ENCODE measurements around the gene LRFN2.

LRFN2 gene

DNA sequence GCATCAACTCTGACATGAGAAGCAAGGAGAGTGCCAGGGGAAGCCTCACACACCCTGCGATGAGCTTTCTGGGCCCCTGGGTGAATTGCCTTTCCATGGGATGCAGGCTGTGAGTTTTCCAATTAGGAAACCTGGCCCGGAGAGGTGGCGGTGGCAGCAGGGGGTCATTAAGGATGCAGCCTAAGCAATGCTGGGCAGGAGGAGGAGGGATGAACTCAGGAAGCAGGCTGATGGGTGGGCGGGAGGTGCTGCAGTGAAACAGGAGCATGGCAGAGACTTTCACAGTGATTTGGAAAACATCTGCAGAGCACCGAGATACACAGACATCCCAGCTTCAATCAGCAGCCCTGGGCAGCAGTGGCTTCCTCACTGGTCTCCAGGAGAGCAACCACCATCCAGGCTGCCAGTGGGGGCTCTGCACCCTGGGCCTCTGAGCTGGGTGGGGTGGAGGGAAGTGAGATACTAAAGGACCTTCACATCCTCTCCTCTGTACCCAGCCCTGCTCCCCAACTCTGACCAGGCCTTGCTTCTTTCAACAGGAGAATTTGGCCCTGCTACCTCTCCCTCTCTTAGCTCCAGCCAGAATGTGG lies 44.9 kb downstream of the LRFN2 start:
- Histone ChIP-seq H3K4me2 (ENCODE audit: low read length) (no peak overlapping the region), H3K27me3 (ENCODE audit: control insufficient read depth, insufficient read depth, low read length) (no peaks in the 10 kb centered on the region), H3K27ac (no peak overlapping the region), H2AFZ (no peak overlapping the region), H3K9ac (no peak overlapping the region), H3K36me3 (ENCODE audit: control insufficient read depth, insufficient read depth, low read length) (no peaks in the 10 kb centered on the region), H3K4me3 (ENCODE audit: low read depth, low read length) (no peak overlapping the region), H3K79me2 (no peaks in the 10 kb centered on the region), H3K9me3 (ENCODE audit: control insufficient read depth, low read length) (no peaks in the 10 kb centered on the region), H3K4me1 (no peaks in the 10 kb centered on the region)
- TF ChIP-seq, protein P1, sequence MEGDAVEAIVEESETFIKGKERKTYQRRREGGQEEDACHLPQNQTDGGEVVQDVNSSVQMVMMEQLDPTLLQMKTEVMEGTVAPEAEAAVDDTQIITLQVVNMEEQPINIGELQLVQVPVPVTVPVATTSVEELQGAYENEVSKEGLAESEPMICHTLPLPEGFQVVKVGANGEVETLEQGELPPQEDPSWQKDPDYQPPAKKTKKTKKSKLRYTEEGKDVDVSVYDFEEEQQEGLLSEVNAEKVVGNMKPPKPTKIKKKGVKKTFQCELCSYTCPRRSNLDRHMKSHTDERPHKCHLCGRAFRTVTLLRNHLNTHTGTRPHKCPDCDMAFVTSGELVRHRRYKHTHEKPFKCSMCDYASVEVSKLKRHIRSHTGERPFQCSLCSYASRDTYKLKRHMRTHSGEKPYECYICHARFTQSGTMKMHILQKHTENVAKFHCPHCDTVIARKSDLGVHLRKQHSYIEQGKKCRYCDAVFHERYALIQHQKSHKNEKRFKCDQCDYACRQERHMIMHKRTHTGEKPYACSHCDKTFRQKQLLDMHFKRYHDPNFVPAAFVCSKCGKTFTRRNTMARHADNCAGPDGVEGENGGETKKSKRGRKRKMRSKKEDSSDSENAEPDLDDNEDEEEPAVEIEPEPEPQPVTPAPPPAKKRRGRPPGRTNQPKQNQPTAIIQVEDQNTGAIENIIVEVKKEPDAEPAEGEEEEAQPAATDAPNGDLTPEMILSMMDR (IDR thresholded peaks at IDR 0.05) = no peak

GRCh38 chr6:40541556-40542174 lies 45.5 kb downstream of the LRFN2 start:
- Histone ChIP-seq H3K27ac (no peak overlapping the region), H3K9ac (no peak overlapping the region), H2AFZ (no peak overlapping the region), H3K9me3 (ENCODE audit: control insufficient read depth, low read length) (no peaks in the 10 kb centered on the region), H3K4me2 (ENCODE audit: low read length) (no peak overlapping the region), H3K4me3 (ENCODE audit: low read depth, low read length) (no peak overlapping the region), H3K36me3 (ENCODE audit: control insufficient read depth, insufficient read depth, low read length) (no peaks in the 10 kb centered on the region), H3K4me1 (no peaks in the 10 kb centered on the region), H3K79me2 (no peaks in the 10 kb centered on the region), H3K27me3 (ENCODE audit: control insufficient read depth, insufficient read depth, low read length) (no peaks in the 10 kb centered on the region)
- TF ChIP-seq, protein P1 (IDR thresholded peaks at IDR 0.05) = no peak

- Histone ChIP-seq H3K9ac (no peak overlapping the region), H3K79me2 (no peaks in the 10 kb centered on the region), H3K9me3 (ENCODE audit: control insufficient read depth, low read length) (no peaks in the 10 kb centered on the region), H3K4me2 (ENCODE audit: low read length) (no peak overlapping the region), H3K36me3 (ENCODE audit: control insufficient read depth, insufficient read depth, low read length) (no peaks in the 10 kb centered on the region), H3K4me1 (no peaks in the 10 kb centered on the region), H3K27me3 (ENCODE audit: control insufficient read depth, insufficient read depth, low read length) (no peaks in the 10 kb centered on the region), H2AFZ (no peak overlapping the region), H3K27ac (no peak overlapping the region), H3K4me3 (ENCODE audit: low read depth, low read length) (no peak overlapping the region)
- TF ChIP-seq, protein P1 (IDR thresholded peaks at IDR 0.05) = no peak
Measured at GRCh38 chr6:40540790-40541189, 46.4 kb downstream of the LRFN2 start.

- H3K79me2 ChIP-seq = no peaks in the 10 kb centered on the region
- H3K9ac ChIP-seq = no peak overlapping the region
- no peaks in the 10 kb centered on the region for H3K27me3 ChIP-seq (ENCODE audit: control insufficient read depth, insufficient read depth, low read length)
- H3K4me2 ChIP-seq (ENCODE audit: low read length) = no peak overlapping the region
- no peak overlapping the region for H3K27ac ChIP-seq
- H2AFZ ChIP-seq = no peak overlapping the region
- no peaks in the 10 kb centered on the region for H3K9me3 ChIP-seq (ENCODE audit: control insufficient read depth, low read length)
- TF ChIP-seq, protein P1 (IDR thresholded peaks at IDR 0.05) = no peak
- no peaks in the 10 kb centered on the region for H3K36me3 ChIP-seq (ENCODE audit: control insufficient read depth, insufficient read depth, low read length)
- H3K4me1 ChIP-seq = no peaks in the 10 kb centered on the region
- no peak overlapping the region for H3K4me3 ChIP-seq (ENCODE audit: low read depth, low read length)
Measured at GRCh38 chr6:40539853-40540252, 47.3 kb downstream of the LRFN2 start.

- Histone ChIP-seq H3K27ac (no peak overlapping the region), H3K36me3 (ENCODE audit: control insufficient read depth, insufficient read depth, low read length) (no peaks in the 10 kb centered on the region), H3K4me1 (no peaks in the 10 kb centered on the region), H3K79me2 (no peaks in the 10 kb centered on the region), H3K4me2 (ENCODE audit: low read length) (no peak overlapping the region), H2AFZ (no peak overlapping the region), H3K9ac (no peak overlapping the region), H3K4me3 (ENCODE audit: low read depth, low read length) (no peak overlapping the region), H3K9me3 (ENCODE audit: control insufficient read depth, low read length) (no peaks in the 10 kb centered on the region), H3K27me3 (ENCODE audit: control insufficient read depth, insufficient read depth, low read length) (no peaks in the 10 kb centered on the region)
- TF ChIP-seq, protein P1 (IDR thresholded peaks at IDR 0.05) = no peak
Measured at GRCh38 chr6:40538556-40538955, 48.6 kb downstream of the LRFN2 start.

All from parathyroid adenoma (tissue), 2 donors.